ENCODE results near the gene NRL. TPM values are rescaled to one million over a fixed set of nuclear protein-coding genes. Genes with fewer than 3 reads are reported as not detected.

The NRL gene
- total and polyA plus RNA-seq, 2 donors (not counting 3 experiments of a cell fraction or from before 2014, with no cell fraction given) = 0.71 to 1.1 TPM

DNA sequence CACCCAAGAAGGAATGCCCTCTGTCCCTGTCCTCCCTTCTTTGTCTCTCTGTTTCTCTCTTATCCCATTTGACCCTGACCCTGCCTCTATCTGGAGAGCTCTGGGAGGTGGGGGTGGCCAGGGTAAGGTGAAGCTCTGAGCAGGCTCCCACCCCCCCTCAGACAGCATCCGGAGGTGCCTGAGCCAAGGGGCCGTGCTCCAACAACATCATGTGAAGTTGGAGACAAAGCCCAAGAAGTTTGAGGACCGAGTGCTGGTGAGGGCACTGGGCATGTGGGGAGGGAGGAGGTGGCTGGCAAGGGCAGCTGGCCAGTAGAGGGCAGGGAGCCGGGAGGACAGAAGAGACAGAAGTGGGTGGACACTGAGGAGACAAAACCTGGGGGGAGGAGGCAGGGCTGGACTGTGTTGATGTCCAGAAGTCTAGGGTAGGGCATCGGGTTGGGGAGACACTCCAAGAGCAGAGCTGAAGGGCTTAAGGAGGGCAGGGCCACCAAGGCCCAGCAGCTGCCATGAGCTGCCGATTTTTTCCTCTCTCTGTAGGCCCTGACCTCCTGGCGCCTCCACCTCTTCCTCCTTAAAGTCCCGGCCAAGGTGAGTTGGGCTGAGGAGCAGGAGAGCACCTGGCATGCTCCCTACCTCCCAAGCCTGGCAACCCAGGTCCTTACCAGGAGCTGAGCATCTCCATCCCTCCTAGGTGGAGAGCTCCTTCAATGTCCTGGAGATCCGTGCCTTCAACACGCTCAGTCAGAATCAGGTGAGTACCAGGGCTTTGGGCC lies 61.0 kb downstream of the NRL start:
- Histone ChIP-seq H3K36me3 (ENCODE audit: control insufficient read depth in 2 of 2, extremely low read depth in 1 of 2, insufficient read depth in 2 of 2, low read length in 2 of 2) (no peaks in the 10 kb centered on the region), H3K4me1 (ENCODE audit: control insufficient read depth, extremely low read depth, insufficient read depth, low read length) (peaks cover 12% of the 10 kb centered on the region), H3K9me3 (replicated peaks; ENCODE audit: control insufficient read depth, insufficient read depth, low read length) (no peaks in the 10 kb centered on the region), H3K9ac (replicated peaks; ENCODE audit: extremely low read depth, insufficient read depth, low read length) (no peak overlapping the region), H3K79me2 (ENCODE audit: control insufficient read depth, insufficient read depth, low read length) (no peaks in the 10 kb centered on the region), H3K4me2 (ENCODE audit: insufficient read depth, low read length) (no peak overlapping the region), H3K9me1 (replicated peaks; ENCODE audit: control insufficient read depth, extremely low read depth, insufficient read depth, low read length) (no peaks in the 10 kb centered on the region), H3K4me3 (replicated peaks in 1 of 3; ENCODE audit: insufficient read depth in 1 of 3, low read depth in 1 of 3, low read length in 3 of 3) (no peak overlapping the region), H3K27me3 (ENCODE audit: control insufficient read depth in 2 of 2, insufficient read depth in 2 of 2, low read length in 2 of 2) (peaks cover 5 to 13% of the 10 kb centered on the region in 2 experiments), H2AFZ (ENCODE audit: low read depth, low read length) (no peak overlapping the region), H3K27ac (ENCODE audit: insufficient read depth, low read depth, low read length) (no peak overlapping the region), H4K20me1 (replicated peaks; ENCODE audit: control insufficient read depth, extremely low read depth, insufficient read depth, low read length) (no peaks in the 10 kb centered on the region)
- TF ChIP-seq POLR2A (IDR thresholded peaks at IDR 0.05; ENCODE audit: low read depth, low read length) (no peak), POLR2AphosphoS5 (IDR thresholded peaks at IDR 0.05; ENCODE audit: insufficient read depth, low read depth, low read length) (no peak), JUN (IDR thresholded peaks at IDR 0.05; ENCODE audit: borderline replicate concordance, insufficient read depth, insufficient read length, low read depth) (no peak), MYC (IDR thresholded peaks at IDR 0.05; ENCODE audit: low read depth, low read length) (no peak), GATA2 (IDR thresholded peaks at IDR 0.05; ENCODE audit: insufficient read depth, insufficient read length, low read depth, low read length) (no peak), EZH2 (IDR thresholded peaks at IDR 0.05; ENCODE audit: borderline replicate concordance, low read depth, low read length, severe bottlenecking) (no peak)
- no peak for DNase-seq (ENCODE audit: low read depth, low spot score)
- dilution Hi-C loops (cut with MboI; ENCODE audit: extremely low pct_ligation_motif_present, low sequenced_read_pairs) (no loop called here), intact Hi-C loops (cut with micrococcal nuclease) (no loop called here)
- ChIA-PET CTCF (interaction anchor here (0.7 to 9.5 kb wide), 8 partner anchors 8 to 108 kb away, joined by 3 to 420 read pairs (median 3); partner anchors contain the start of genes DCAF11, IRF9, NRL and PCK2), POLR2A (interaction anchor here (0.6 kb wide), 1 partner anchor 273 kb away, joined by 5 read pairs; no protein-coding TSS in a partner anchor)
- no TSS peak for BruUV-seq (replicated peaks)
- no peak for FAIRE-seq

Measured in endothelial cell of umbilical vein (primary cell).